Measurements from ENCODE around the gene FOXB1.

Gene FOXB1

DNA sequence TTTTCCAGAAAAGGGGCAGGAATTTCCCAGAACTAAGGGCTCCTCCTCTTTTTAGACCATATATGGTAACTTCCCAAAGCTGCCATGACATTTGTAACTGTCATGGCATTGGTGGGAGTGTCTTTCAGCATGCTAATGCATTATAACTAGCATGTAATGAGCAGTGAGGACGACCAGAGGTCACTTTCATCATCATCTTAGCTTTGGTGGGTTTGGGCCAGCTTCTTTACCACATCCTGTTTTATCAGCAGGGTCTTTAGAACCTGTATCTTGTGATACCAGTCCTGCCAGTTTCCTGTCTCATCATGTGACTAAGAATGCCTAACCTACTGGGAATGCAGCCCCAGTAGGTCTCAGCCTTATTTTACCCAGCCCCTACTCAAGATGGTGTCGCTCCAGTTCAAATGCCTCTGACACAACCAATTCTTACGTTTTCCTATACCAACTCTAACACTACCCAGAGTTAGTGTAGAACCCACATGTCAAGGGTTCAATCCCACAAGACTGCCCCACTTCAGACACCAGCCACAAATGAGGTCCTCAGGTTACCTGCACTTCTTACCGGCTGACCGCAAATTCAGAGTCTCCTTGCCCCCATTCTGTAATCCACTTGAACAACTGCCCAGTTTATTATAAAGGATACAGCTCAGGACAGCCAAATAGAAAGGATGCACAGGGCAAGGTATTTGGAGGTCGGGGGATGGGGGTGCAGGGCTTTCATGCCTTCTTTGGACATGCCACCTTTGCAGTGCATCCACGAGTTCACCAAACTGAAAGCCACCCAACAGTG is 17.7 kb downstream of the FOXB1 start:
- DNase-seq, result peak in 1 of 3 donors; percentile 33

DNA sequence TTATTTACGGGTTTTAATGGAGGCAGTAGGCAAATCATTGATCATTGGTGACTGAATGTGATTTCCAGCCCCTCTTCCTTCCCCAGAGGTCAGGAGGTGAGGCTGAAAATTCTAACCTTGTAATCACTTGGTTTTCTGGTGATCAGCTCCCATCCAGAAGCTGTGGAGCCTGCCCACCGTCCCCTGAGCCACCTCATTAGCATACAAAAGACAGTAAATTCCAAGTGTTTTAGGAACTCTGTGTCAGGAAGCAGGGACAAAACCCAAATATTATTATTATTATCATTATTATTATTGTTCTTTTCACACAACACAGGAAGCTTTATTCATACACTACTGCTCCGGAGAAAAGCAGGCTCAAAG is 18.2 kb downstream of the FOXB1 start:
- DNase-seq, result no peak

DNA sequence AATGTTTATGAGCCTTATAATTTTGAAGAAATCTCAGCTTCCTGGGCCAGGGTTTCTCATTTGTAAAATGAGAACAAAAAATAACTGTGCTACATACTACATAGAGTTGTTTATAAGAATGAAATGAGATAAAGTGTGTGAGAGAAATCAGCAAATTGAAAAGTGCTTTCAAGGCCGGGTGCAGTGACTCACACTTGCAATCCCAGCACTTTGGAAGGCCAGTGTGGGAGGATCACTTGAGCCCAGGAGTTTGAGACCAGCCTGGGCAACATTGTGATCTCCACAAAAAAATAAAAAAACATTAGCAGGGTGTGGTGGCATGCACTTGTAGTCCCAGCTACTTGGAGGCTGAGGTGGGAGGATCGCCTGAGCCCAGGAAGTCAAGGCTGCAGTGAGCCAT is 22.4 kb downstream of the FOXB1 start:
- peak in 2 of 3 donors; percentile 27 to 43 for DNase-seq

DNA sequence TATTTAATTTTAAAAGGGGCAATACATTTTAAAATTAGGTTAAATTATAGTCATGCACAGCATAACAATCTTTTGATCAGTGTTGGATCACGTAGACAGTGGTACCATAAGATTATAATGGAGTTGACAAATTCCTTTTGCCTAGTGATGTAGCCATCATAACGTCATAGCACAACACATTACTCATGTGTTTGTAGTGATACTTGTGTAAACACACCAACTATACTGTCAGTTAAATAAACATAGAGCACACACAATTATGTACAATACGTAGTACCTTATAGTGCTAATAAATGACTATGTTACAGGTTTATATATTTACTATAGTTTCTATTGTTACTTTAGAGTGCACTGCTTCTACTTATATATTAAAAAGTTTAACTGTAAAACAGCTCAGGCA is 31.2 kb downstream of the FOXB1 start:
- DNase-seq, result no peak

DNA sequence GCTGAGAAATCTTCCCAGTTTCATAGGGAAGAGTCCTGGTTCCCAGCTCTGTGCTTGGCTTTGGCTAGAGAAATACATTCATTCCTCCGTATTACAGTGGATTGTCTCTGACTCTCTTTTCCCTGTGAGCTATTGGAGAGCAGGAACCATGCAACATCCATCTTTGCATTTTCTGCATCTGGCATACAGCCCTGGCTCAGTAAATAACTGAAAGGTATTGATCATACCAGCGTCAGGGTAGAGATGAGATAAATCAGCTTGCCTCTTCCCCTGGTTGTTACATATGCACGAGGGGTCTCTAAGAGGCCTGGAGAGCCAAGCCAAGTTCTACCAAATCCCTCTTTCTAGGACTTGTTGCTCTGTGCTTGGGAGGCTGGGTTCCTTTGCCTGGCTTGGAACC is 35.2 kb downstream of the FOXB1 start:
- no peak for DNase-seq

DNA sequence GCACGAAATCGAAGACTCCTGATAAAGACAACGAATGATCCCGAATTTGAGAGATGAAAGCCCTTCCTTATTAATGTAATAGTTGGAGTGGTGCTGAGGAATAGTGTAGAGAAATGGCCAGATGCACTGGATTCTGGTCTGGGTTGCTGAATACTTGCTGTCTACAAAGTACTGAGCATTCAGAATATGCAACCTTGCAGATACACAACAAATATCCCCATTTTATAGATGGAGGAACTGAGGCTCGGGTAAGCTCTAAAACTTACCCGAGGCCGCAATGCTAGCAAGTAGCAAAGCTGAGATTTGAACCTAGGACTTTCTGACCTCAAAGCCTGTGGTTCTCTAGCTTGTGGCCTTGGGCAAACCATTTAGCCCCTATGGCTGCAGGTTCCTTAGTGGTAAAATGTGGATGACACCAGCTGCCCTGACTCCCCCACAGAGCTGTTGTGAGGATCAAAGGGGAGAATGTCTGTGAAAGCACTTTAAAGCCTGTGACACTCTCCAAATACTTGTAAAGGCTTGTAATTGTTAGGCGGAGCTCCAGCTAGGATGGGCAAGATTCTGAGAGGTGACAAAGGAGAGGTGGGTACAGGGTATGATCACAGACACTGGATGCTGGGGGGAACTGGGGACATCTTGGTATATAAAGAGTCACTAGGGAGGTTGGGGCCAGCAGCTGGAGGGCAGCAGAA is 39.8 kb downstream of the FOXB1 start:
- no peak for DNase-seq

DNA sequence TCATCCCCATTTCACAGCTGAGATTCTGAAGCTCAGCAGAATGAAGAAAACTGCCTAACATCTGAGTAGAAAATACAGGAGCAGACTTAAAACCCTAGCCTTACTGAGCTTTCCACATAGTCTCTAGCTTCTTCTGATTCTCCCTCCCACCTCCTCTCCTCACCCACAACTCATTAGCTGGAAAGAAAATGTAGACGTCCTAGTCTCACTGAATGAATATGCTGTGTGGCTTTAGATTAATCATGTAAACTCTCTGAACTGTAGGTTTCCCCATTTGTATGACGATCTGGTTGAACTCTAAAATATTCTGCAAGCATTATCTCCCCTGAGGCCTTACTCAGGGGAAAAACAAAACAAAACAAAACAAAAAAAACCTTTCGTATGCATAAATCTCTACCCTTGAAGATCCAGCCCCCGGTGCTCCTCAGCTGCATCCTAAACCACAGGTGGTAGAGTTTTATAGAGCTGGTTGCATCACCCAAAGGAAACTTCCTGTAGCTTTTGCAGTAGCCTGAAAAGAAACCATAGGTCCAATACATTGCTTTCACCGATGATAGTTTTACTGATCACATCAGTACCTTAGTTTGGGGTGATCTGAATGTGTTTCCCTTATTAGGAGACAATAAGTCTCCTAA is 40.6 kb downstream of the FOXB1 start:
- no peak for DNase-seq

DNA sequence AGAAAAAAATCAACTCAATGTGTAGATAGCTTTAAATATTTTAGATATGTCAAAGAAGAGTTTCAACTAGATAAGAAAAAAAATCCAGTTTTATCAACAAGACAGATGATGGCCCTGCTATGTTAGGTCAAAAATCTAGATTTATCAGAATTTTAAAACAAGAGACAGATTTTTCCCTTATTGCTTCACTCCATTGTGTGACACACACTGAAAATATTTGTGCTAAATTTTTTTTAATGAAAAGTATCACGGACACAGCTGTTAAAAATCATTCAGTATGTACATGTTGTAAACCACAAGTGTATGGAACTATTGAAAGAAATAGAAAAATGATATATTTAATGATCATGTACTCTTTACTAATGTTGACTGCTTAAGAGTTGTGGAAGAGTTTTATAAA is 43.6 kb downstream of the FOXB1 start:
- DNase-seq, result no peak

DNA sequence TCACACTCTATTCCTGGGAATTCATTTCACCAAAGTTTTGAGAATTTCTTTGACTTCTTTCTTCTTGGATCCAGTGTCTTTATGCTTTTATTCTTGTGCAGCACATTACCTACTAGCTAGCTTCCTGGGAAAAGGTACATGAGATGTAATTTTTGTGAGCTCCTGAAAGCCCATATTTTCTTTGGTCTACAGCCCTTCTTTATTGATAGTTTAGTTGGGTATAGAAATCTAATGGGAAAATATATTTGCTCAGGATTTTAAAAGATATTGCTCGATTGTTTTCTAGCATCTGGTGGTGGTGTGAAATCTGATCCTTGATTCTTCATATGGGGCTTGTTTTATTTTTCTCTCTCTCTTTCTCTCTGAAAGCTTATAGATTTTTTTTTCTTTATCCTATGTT is 45.8 kb downstream of the FOXB1 start:
- DNase-seq, result no peak

DNA sequence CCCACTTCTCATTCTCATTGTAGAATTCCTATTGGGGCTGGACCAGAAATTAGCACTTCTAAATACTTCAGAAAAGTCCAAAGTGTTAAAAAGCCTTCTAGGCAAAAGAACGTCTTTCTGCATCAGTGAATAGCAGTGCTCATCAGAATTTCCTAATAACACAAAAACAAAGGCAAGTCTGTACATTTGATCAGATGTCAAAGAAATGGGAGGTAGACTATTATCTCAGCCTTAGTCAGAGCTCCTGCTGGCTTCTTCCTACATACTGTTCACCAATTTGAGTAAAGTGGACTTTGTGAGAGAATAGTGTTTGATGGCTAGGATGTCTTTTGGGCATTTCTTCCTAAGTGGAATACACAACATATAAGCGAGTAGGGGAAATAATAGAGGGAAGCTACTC is 48.7 kb downstream of the FOXB1 start:
- DNase-seq, result peak in 1 of 3 donors; percentile 5

DNA sequence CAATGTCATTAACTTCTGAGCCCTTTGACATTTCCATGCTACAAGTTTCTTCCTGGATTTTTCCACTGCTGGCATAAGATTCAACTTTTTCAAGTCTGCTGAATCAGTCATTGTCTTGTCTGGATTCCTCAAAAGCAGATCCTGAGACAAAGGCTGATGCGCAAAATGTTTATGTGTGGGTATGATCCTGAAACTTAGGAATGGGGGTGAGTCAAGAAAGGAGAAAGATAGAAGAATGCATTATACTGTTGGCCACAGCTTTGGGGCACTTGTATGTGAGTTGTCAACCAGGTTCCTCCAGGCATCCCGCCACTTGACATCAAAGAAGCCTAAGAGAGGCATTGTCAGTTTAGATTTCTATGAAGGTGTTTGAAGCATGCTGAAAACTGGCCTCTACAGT is 50.4 kb downstream of the FOXB1 start:
- peak in 1 of 3 donors; percentile 2 for DNase-seq
